Keratinocyte (primary cell): Measurements from ENCODE around the gene IL3. TPM values are rescaled to one million over a fixed set of nuclear protein-coding genes. Genes with fewer than 3 reads are reported as not detected.

Experiments used
- DNase-seq: peaks from one replicate; pipeline ENCODE4 v3.0.0-alpha.2; 2011; ENCODE audit warnings: low read depth, missing footprints, low spot score
- FAIRE-seq: peaks from 2 replicates; lab custom pipeline; 2011; peaks lifted over from hg19 to GRCh38; lab: Jason Lieb, UNC
- H2AFZ ChIP-seq: 2 replicates; pipeline ENCODE4 v1.6.0; 2012; ENCODE audit warnings: low read length, control low read depth, inconsistent platforms; ENCODE audit not compliant: control insufficient read depth
- H3K27ac ChIP-seq: 2 replicates; pipeline ENCODE4 v1.5.1; 2011; ENCODE audit warnings: low read length; ENCODE audit not compliant: control insufficient read depth, insufficient read depth
- H3K27me3 ChIP-seq: 3 replicates; pipeline ENCODE4 v1.6.0; 2011; ENCODE audit warnings: low read length; ENCODE audit not compliant: control insufficient read depth, insufficient read depth; ENCODE audit errors: extremely low read depth
- H3K36me3 ChIP-seq, 2 experiments: 2 replicates in 1 of 2; 3 replicates in 1 of 2; pipeline ENCODE4 v1.5.1; 2011; ENCODE audit warnings: low read length in 2 of 2, mild to moderate bottlenecking in 1 of 2; ENCODE audit not compliant: control insufficient read depth in 2 of 2, insufficient read depth in 2 of 2; ENCODE audit errors: extremely low read depth in 1 of 2
- H3K4me1 ChIP-seq: 3 replicates; pipeline ENCODE4 v1.5.1; 2011; ENCODE audit warnings: low read length; ENCODE audit not compliant: control insufficient read depth, insufficient read depth; ENCODE audit errors: extremely low read depth
- H3K4me2 ChIP-seq: 3 replicates; pipeline ENCODE4 v1.6.0; 2011; ENCODE audit warnings: low read depth, low read length; ENCODE audit not compliant: control insufficient read depth, insufficient read depth; ENCODE audit errors: extremely low read depth
- H3K4me3 ChIP-seq, 3 experiments: fragments of 200-600 bp in 1 of 3; sonication (generic) in 1 of 3; 2 replicates in 2 of 3; 3 replicates in 1 of 3; pipeline ENCODE4 v1.5.1; 2011 to 2016; ENCODE audit warnings: low read length in 3 of 3, mild to moderate bottlenecking in 3 of 3, control low read depth in 2 of 3, inconsistent platforms in 1 of 3, low read depth in 1 of 3, mixed read lengths in 1 of 3, mixed run types in 1 of 3, moderate library complexity in 1 of 3; ENCODE audit not compliant: control insufficient read depth in 2 of 3, insufficient read depth in 2 of 3; ENCODE audit errors: extremely low read depth in 1 of 3
- H3K79me2 ChIP-seq: 2 replicates; pipeline ENCODE4 v1.6.0; 2012; ENCODE audit warnings: low read length; ENCODE audit not compliant: control insufficient read depth, insufficient read depth
- H3K9ac ChIP-seq: 3 replicates; pipeline ENCODE4 v1.6.0; 2011; ENCODE audit warnings: low read length; ENCODE audit not compliant: control insufficient read depth, insufficient read depth; ENCODE audit errors: extremely low read depth
- H3K9me1 ChIP-seq: 3 replicates; pipeline ENCODE4 v1.6.0; 2011; ENCODE audit warnings: low read length; ENCODE audit not compliant: control insufficient read depth, insufficient read depth; ENCODE audit errors: extremely low read depth
- H3K9me3 ChIP-seq: 2 replicates; pipeline ENCODE4 v1.5.1; 2012; ENCODE audit warnings: low read depth, low read length; ENCODE audit not compliant: control insufficient read depth
- H4K20me1 ChIP-seq: 3 replicates; pipeline ENCODE4 v1.6.0; 2011; ENCODE audit warnings: low read length; ENCODE audit not compliant: control insufficient read depth, insufficient read depth; ENCODE audit errors: extremely low read depth
- CTCF ChIP-seq, 3 experiments: IDR thresholded peaks in 1 of 3; conservative IDR thresholded peaks in 1 of 3; optimal IDR thresholded peaks in 1 of 3; 2 replicates in 2 of 3; 3 replicates in 1 of 3; pipeline versions ENCODE3 to v1.5.1; 2011; ENCODE audit warnings: low read length in 3 of 3, mild to moderate bottlenecking in 3 of 3, moderate library complexity in 2 of 3, control low read depth in 1 of 3, inconsistent platforms in 1 of 3; ENCODE audit not compliant: insufficient read depth in 2 of 3; ENCODE audit errors: extremely low read depth in 1 of 3
- EZH2 ChIP-seq: IDR thresholded peaks from one replicate; pipeline ENCODE4 v1.6.1; 2012; ENCODE audit warnings: inconsistent platforms, mild to moderate bottlenecking, low read length, moderate library complexity
- dilution Hi-C: fragments of 300-500 bp; cut with MboI; formaldehyde crosslinking; loops from one replicate; pipeline ENCODE4 v1.7.0; 2020; ENCODE audit warnings: low sequenced_read_pairs; ENCODE audit not compliant: extremely low pct_ligation_motif_present
- polyA plus RNA-seq, 5 experiments: library from polyadenylated mRNA; depleted of rRNA in 3 of 5; stranded (reverse) in 3 of 5; stranded (forward) in 1 of 5; unstranded in 1 of 5; fragments of >200 nt; gene quantifications; 1 replicate in 1 of 5; 2 replicates in 3 of 5; 3 replicates in 1 of 5; pipeline versions ENCODE4 v1.2.1 to v1.2.3, GENCODE V29; 2011 to 2012; ENCODE audit warnings: missing spikeins in 2 of 5, low read depth in 1 of 5, low replicate concordance in 1 of 5

Gene IL3
- polyA plus RNA-seq, 1 donor (not counting 4 experiments of a cell fraction or from before 2014, with no cell fraction given), result not detected

- Histone ChIP-seq H3K4me3 (no peak overlapping the region), H4K20me1 (no peaks in the 10 kb centered on the region), H3K36me3 (no peaks in the 10 kb centered on the region), H3K27ac (no peak overlapping the region), H3K9me1 (no peaks in the 10 kb centered on the region), H3K4me2 (no peak overlapping the region), H2AFZ (no peak overlapping the region), H3K4me1 (no peaks in the 10 kb centered on the region), H3K9me3 (no peaks in the 10 kb centered on the region), H3K27me3 (peaks cover 11% of the 10 kb centered on the region), H3K79me2 (no peaks in the 10 kb centered on the region), H3K9ac (no peak overlapping the region)
- no peak for TF ChIP-seq EZH2
- TF ChIP-seq CTCF (optimal IDR thresholded peaks at IDR 0.05 in 1 of 3, IDR thresholded peaks at IDR 0.05 in 1 of 3, conservative IDR thresholded peaks at IDR 0.05 in 1 of 3; ENCODE audit: extremely low read depth in 1 of 3, insufficient read depth in 2 of 3, low read length in 3 of 3), result no peak
- dilution Hi-C loops, result no loop called here
- DNase-seq (no peak), FAIRE-seq (no peak)
Observed at GRCh38 chr5:132021654-132022053, 38.8 kb upstream of the IL3 start.

- Histone ChIP-seq H3K9ac (no peak overlapping the region), H4K20me1 (no peaks in the 10 kb centered on the region), H2AFZ (no peak overlapping the region), H3K4me1 (no peaks in the 10 kb centered on the region), H3K27me3 (peaks cover 5% of the 10 kb centered on the region), H3K27ac (no peak overlapping the region), H3K9me3 (no peaks in the 10 kb centered on the region), H3K79me2 (no peaks in the 10 kb centered on the region), H3K4me3 (no peak overlapping the region), H3K4me2 (no peak overlapping the region), H3K9me1 (no peaks in the 10 kb centered on the region), H3K36me3 (no peaks in the 10 kb centered on the region)
- dilution Hi-C loops, result no loop called here
- no peak for FAIRE-seq
- no peak for DNase-seq
- no peak for TF ChIP-seq EZH2
- TF ChIP-seq CTCF (optimal IDR thresholded peaks at IDR 0.05 in 1 of 3, IDR thresholded peaks at IDR 0.05 in 1 of 3, conservative IDR thresholded peaks at IDR 0.05 in 1 of 3; ENCODE audit: extremely low read depth in 1 of 3, insufficient read depth in 2 of 3, low read length in 3 of 3), result no peak
Observed at GRCh38 chr5:132022737-132023136, 37.7 kb upstream of the IL3 start.
